Spleen (tissue), 7 donors: ENCODE data around the gene CDK18.
A peak's percentile ranks its signal among the peaks of the same experiment; 100 is the strongest.

Experiments
- CTCF ChIP-seq, 11 experiments: fragments of 200-600 bp in 7 of 11; fragments of 450-650 bp in 4 of 11; sonication (generic) in 4 of 11; IDR thresholded peaks in 8 of 11; conservative IDR thresholded peaks in 3 of 11; 1 replicate in 7 of 11; 2 replicates in 4 of 11; pipeline versions ENCODE4 v1.4.0 to v1.8.0; 2016 to 2021; ENCODE audit warnings: antibody characterized with exemption in 11 of 11, inconsistent platforms in 4 of 11, mild to moderate bottlenecking in 1 of 11
- POLR2A ChIP-seq, 3 donors: fragments of 450-650 bp; IDR thresholded peaks; one replicate each; pipeline ENCODE4 v1.5.1; 2017; ENCODE audit warnings: antibody characterized with exemption in 3 of 3, mild to moderate bottlenecking in 1 of 3
- donor health status: DM: no; HTN: no; CAD: no; lungs with moderate emphysema.
- donor health status: DM: no; HTN: no; CAD: no.
- donor health status: DM: no; HTN: no; CAD: no.

GRCh38 chr1:205488074-205488723 lies 16.3 kb upstream of the CDK18 start:
- peak; percentile 57 to 89 (median 75) for TF ChIP-seq CTCF (IDR thresholded peaks at IDR 0.05 in 8 of 11, conservative IDR thresholded peaks at IDR 0.05 in 3 of 11)
- no peak for TF ChIP-seq POLR2A (IDR thresholded peaks at IDR 0.05)
